ENCODE data around the gene MBOAT7.
"Not testable (repeated sequence)": the region's sequence is repeated elsewhere in the genome, so short reads cannot be mapped to it uniquely, and the experiment has no call there.

- TF ChIP-seq CTCF, POLR2A (IDR thresholded peaks at IDR 0.05): not testable (repeated sequence)
Observed at GRCh38 chr19:54222474-54223276, 33.3 kb upstream of the MBOAT7 start, which contains the start of gene LILRB3.
